CD4-positive, alpha-beta T cell treated with Interleukin-21 for 1 hour (primary cell): ENCODE measurements around the gene TRIM63.
A peak's percentile ranks its signal among the peaks of the same experiment; 100 is the strongest.

Experiments
- DNase-seq: peaks from one replicate; pipeline ENCODE4 v3.0.0-alpha.2; 2020

TRIM63 gene

DNA sequence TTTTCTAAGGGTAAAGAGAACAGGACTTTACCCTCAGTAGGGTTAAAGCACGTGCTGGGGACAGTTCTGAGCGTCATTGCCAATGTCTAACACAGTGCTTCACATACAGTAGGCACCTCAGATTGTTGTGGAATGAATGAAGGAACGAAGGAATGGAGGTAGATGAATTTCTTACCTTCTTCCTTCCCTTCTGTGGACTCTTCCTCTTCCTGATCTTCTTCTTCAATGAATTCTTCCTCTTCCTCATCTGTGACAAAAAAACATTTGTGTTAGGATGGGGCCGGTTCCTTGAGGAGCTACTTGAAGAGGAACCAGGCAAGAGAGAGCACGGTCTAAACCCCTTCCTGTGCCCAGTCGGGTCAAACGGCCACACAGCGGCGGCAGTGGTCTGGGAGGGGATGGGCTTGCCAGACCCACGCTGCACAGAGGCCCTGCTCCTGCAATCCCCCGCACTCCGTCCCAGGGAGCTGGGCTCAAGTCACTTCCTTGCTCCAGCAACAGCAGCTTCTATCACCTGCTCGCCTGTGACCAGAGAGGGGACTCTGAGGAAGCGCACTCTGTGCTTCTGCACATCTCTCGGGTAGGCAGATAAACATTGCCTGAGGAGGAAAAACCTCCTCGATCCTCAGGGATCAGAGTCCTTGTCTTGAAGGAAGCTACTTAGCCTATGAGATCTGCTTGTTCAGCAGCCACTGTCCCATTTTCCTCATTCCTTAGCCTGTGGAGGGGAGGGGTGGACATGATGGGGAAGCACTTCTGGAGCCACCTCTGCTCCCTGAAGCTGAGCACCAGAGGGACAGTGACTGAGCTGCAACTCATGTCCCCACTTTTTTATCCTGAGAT lies 13.5 kb downstream of the TRIM63 start:
- no peak for DNase-seq

DNA sequence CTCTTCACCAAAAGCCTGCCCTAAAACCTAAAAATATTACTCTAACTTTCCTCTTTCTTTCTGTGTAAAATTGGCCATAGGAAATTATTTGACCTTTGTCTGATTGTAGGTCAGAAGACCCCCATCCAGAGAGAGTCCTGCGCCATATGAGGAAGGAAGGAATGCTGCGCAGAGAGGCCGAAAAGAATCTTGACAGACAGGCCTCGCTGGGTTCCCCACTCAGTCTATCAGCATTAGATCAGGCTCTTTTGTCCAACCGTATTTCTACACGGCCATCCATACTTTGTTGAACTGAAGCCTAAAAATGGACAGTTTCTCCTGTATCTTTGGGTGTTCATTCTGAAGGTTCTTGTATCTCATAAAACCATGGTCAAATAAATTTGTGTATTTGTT lies 17.2 kb downstream of the TRIM63 start:
- no peak for DNase-seq

DNA sequence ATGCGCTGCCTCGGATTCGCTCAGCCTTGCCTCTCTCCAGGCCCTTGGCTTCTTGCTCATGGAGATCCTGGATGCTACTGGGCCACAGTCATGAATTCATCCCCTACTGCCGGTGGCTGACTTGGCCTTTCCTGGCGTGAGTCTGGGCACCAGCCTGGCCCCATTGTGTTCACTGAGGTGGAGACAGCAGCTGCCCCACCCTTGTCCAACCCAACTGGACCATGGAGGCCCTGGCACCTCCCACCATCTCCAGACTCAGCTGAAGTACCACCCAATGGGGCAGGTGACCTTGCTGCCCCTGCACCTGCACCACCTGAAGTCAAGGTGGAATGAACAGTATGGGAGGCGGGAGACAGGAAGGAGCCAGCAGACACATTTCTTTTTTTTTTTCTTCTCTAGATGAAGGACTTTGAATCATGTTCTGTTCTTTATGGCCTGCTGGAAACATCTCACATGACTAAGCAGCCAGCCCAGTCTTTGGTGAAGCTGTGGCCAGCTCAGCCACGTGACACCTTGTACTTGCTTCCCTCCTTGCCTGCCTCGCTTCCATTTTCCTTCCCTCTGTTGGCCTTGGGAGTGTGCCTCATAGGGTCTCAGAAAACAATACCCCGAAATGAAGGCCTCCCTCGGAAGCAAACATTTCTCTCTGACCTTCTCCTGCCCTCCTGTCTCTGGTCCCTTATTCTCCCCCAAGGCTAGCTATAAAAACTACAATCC lies 17.7 kb downstream of the TRIM63 start:
- DNase-seq: no peak

DNA sequence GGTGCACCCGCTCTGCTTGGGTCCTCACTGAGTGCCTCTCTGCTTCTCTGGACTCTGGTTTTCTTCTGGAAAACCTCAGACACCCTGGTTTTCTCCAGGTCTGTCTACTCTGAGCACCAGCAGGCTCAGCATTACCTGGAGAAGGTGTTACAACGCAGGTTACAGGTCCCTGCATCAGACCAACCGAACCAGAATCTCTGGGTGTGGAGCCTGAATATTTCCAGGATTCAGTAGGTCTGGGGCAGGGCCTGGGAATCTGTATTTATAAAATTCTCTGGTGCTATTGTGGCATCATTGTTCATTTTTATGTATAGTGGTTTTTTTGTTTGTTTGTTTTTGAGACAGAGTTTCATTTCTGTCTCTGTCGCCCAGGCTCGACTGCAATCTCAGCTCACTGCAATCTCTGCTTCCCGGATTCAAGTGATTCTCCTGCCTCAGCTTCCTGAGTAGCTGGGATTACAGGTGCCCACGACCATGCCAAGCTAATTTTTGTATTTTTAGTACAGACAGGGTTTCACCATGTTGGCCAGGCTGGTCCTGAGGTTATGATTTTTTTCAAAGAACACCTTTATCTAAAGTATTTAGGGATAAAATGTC lies 20.1 kb downstream of the TRIM63 start:
- no peak for DNase-seq

DNA sequence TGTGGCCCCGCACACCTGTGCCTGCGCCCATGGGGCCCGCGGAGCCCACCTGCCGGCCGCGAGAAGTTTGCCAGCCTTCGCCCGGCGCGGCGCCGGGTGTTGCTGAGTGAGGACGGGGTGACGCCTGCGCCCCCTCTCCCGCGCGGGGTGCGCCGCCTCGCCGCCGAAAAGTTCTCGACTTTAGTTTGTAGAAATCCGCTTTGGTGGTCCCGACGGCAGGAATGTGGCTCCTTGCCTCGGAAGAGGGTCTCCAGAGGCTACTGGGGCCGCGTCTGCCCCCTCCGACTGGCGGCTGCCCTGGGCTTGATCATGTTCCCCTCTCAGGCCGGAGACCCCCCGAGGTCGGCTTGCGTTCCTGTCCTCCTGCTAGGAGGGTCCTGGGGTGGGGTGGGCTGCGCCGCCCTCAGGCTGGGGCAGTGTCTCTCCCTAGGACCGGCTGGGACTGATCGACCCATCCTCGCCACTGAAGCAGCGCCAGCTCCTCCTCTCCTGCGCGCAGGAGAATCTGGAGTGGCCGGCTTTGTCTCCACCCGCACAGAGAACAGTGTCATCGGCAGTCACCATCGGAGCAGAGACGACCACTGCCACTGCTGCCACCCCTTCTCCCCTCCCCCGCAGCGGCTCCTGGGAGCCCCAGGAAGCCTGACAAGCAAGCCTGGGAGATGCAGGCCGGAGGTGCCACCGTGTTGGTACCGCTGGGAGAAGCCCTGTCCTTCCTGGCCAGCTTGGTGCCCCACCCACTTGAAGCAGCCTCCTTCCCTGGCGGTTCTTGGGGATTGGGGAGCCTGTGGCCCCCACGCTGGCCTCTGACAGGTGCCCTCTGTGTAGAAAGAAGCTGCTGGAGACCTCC lies 21.0 kb downstream of the TRIM63 start:
- DNase-seq: no peak

DNA sequence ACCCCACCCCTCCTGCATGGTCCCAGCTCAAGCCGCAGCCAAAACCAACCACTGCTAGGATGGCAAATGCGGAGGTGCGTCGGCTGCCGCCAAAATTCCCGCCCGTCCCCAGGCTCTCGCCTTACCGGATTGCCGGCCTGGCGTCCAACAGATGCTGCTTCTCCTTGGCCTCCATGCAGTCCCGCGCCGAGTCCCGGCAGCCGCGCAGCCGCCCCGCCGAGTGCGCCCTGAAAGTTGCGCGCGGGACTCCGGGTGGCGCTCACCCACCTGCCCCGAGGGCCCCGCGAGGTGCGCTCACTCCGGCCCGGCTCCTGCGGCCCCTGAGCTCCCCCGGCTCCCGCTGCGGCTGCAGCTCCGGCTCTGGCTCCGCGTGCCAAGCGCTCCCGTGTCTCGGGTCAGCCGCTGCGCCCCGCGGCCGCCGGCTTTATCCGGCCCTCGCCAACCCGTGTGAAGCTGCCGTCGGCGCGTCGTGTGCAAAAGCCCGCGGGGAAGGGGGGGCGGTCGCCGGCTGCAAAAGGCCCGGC lies 21.6 kb downstream of the TRIM63 start, which contains the start of gene SLC30A2:
Gene SLC30A2, minus strand, starts transcription at position 397 of the 524 bp plus-strand sequence. Its CDS starts 222 bp downstream, at position 175.
- DNase-seq: no peak

DNA sequence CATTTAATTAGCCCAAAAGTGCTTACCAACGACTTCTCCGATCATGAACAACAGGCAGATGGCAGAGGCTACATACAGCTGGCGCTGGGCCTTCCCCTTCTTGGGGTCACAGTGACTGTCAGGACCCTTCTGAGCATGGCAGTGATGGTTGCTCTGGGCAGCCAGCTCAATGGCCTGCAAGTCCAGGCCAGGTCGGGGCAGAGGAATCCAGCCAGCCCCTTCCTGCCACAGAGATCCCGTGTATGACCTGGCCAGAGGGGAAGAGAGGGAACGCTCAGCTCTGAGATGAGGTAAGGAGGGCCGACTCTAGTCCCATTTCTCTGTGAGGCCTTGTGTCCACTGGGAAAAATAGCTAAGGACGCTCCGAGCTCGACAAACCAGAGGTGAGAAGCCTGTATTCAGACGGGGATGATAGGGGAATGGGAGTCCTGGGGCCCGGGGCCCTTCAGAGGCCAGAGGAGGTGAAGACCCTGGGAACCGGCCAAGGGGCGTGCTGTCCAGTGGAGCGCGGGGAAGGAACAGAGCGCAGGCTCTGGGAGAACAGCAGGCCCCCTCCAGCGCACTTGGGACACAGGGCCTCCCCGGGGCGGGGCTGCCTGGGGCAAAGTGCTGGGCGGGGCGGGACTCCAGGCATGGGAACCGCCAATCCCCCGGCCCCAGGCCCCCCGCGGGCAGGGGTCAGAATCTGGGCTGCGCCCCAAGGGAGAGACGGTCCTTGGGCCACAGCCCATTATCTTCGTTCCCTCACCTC lies 22.3 kb downstream of the TRIM63 start:
- no peak for DNase-seq

DNA sequence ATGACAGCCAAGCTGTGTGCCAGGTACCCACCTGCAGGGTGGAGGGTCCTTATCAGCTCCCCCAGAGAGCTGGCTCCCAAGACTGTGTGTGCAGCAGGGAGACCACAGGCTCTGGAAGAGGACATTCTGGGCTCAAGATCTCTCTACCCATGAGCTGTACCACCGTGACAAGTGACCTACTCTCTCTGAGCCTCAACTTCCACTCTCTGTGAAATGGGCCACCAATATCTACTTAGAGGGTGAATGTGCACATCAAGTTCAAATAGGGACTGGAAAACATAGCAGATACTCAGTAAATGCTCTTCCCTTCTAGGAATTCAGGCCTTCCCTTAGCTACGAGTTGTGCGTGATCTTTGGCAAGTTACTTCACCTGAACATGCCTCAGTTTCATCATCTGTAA lies 23.0 kb downstream of the TRIM63 start:
- DNase-seq: no peak

DNA sequence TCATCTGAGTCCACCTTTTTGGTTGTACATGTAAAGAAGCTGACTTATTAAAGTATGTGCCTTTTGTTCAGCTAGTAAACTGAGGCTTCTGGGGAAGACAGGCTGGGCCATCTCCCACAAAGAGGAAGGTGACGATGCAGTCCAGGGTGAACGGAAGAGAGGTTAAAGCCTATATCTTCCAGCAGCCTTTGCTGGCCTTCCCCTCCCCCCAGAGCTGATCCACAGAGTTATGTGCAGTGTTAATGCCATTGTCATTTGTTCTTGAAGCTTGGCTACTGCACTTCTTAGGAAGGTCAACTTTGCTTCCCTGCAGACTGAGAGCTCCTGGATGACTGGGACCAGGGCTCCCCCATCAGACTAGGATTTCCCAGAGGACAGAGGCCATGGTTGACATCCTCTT lies 23.7 kb downstream of the TRIM63 start:
- no peak for DNase-seq

DNA sequence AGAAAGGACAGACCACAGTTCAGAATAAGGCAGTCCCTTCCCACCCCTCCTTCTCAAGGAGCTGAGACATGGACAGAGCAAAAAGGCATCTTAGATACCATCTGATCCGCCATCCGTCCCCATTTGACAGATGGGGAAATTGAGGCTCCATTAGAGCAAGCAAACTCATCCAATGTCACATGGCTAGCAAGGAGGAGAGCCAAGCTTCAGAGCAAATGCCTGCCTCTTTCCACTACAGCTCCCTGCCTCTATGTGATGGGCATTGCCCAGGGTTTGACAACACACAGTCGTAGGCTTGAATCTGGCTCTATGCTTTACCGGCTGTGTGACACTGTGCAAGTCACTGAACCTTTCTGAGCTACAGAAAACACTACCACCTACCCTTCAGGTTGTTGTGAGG lies 25.5 kb downstream of the TRIM63 start:
- no peak for DNase-seq

DNA sequence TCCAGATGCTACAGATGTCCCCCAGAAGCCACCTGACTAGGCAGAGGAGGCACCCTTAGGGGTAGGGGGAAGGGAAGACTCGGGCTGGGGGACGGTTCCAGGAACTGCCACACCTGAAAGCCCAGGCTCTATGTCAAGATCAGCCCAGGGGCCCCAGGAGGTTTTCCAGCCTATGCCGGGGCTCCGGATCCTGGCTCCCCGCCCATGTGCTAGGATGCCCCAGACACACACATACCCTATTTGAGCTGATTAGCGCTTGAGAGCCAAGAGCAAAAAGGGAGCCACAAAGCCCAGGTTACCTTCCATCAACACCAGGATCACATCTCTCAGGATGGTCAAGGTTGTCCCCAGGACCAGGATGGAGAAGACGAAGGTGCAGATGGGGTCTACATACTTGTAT lies 26.0 kb downstream of the TRIM63 start:
- DNase-seq: no peak

DNA sequence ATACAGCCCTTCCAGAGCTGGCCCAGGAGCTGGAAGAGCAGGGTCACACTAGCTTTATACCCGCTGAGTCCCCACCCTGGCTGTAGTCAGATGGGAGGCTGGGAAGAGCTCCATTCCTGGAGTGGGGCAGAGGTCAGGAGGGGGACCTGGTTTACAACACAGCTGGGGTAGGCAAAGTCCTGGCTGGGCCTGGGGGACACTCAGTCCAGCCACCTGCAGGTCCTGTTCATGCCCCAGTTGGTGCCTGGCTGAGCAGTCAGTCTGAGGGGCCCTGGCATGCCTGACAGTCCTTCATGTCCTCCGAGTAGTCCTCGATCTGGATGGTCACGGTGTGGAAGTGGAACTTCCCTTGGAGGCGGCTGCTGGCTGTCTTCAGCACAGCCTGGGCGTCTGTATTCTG lies 28.5 kb downstream of the TRIM63 start:
- DNase-seq: no peak

DNA sequence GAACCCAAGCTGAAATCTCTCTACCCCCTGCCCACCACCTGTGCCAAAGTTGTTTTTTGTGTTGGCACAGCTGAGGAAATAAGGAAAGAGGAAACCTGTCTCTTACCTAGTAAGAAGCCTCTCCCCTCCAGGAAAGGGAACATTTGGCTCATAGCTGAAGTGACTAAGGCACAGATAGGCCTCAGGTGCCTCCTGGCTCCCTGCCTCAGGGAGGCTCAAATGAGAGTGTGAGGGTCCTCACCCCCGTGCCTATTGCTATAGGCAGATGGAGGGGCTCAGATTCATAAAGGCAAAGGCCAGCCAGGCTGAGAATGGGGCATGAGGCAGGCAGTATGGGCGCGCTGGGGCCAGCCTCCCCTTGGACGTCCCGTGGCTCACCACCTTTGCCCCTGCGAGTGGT lies 29.0 kb downstream of the TRIM63 start:
- DNase-seq: no peak

DNA sequence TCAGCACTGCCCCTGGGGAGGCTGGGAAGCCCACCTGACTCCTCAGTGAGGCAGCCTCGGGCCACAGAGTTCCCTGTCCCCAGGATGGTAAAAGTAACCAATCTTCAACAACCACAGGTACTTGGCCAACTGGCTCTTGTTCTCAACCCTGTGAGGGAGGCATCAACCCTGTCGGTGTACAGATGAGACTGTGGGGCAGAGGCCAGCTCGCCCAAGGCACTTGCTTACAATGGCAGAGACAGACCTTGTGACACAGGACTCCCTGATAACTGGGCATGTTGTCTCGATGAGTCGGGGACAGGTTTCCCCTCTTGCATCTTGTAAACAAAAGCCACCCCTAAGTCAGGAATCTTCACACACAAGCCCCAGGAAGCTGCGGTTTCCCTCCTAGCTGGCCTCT lies 29.5 kb downstream of the TRIM63 start:
- no peak for DNase-seq

DNA sequence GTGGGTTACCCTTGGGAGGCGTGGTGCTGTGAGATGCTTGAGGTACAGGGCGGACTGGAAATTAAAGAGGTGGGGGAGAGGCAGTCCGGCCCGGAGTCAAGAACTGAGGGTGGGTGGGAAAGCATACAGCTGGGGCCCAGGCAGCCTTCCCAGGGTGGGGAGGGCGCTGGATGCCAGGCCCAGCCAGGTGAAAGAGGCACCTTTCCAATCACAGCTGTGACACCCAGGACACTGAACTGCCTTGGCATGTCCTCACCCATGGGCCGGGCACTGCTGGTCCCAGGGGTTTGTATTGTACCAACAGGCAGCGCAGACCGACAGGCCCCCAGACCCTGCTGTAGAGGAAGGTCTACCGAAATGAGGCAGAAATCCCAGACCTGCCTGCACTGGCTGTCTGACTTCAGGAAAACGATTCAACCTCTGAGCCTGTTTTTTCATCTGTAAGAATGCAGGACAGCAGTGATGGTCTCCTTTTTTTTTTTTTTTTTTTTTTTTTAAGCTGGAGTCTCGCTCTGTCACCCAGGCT lies 30.6 kb downstream of the TRIM63 start:
- DNase-seq: no peak

DNA sequence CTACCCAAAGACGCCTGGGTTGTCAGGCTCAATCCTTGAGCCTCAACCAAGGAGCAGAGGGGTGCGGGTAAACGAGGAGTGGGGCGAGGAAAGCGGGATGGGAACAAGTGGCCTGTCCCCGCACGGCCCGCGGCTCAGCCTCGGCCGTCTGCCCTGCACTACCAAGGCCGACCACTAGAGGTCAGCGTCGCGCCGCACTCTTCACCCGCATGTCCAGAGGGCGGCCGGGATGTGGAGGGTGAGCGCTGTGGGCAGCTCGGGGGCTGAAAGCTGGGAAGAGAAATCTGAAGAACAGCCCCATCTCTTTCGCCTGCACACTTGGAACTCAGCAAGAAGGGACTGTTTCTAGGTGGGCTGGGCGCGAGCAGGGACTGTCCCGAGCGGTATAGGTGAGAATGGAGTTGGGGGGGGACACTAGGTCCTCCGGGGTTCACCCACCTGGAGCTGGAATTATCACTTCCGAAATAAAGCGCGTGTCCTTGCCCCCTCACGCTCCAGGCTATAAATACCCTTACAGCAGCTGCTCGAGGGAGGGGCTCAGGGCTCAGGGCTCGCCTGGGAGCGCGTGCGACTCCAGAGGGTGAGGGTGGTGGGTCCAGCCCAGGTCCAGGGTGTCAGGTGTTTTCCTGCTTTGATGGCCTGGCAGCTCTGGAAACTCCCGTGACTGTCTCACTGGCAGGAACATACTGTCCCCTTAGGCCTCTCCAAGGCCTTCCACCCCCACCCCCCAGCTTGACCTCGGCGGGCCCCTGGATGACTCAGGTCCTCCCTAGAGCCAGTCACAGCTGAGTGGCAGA lies 31.3 kb downstream of the TRIM63 start:
- DNase-seq: peak; percentile 77

DNA sequence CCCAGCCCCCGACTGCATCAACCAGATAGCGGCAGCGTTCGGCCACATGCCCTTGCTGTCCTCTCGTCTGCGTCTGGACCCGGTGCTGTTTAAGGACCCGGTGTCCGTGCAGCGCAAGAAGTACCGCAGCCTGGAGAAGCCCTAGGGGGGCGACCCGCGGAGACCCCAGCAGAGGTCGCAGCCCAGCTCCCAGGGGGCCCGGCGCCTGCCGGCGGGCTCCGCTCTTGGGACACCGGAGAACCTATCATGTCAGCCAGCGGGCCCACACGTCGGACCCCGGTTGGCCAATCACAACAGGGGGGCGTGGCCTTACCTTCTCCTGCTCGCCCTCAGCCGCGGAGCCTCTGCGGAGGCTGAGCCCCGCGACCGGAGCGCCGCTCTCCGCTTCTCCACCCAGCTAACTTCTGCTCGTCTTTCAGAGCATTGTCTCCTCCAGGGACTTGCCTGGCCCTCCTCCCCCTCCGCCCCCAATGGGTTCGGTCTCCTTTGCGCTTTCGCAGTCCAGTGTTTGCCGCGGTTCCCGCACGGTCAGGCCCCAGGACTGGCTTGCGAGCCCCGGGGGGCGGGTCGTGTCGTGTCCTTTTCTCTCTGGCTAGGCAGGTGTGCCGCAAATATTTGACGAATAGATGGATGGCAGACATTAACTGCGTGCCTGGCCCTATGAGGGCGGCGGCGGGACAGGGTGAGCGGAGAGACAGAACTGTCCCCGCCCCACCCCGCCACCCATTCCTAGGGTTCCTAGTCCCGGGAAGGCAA lies 32.0 kb downstream of the TRIM63 start:
- DNase-seq: peak; percentile 93

DNA sequence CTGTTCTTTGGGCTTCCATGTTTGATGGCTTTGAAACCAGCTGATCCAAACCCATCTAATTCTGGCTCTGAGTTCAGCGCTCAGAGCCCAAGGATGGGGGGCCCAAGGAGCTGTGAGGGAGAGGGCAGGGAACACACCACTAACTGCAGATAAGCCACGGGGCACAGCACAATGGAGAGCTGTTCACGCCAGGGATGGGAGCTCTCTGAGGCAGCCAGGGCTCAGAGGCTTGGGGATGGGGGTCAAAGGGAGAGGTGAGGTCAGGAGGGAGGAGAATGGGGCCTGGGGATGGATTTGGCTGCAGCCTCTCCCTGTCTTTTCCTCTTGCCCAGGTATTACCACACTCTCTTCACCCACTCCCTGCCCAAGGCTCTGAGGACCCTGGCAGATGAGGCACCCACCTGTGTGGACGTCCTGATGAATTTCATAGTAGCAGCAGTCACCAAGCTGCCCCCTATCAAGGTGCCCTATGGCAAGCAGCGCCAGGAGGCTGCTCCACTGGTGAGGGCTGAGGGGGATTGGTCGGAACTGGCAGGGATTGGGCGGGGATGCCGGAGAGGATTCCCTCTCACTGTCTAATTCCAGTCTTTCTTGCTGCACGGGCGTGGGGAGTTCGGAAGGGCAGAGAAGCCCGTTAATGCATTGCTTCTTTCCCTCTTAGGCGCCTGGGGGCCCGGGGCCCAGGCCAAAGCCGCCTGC lies 32.8 kb downstream of the TRIM63 start:
- no peak for DNase-seq

DNA sequence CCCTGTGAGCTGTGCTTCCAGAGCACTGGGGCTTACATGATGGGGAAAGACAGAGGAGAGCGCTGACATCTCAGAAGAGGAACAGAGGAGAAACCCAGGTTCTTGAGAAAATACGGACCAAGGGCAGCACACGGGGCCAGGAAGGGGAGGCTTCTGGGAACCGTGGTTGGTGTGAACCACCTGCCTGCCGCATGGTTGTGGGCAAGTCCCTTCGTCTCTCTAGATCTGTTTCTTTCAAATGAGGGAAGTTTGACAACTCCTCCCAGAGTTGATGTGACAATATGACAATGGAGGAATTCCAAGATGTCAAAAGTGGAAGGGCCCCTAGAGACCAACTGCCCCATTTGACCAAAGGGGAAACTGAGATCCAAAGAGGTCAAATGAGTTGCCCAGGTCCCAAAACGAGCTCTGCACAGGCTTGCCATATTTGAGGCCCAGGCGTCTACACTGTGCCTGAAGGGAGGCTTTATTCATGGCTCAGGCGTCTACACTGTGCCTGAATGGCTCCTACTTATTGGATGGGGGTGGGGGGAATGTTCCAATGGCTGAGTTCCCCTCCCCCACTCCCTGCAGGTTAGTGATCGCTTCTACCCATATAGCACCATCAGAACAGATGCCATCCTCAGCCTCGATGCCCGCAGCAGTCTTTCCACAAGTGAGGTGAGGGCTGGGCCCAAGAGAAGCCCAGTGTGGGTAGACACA lies 34.6 kb downstream of the TRIM63 start:
- no peak for DNase-seq
